SH-SY5Y (cell line): ENCODE data around the gene MEIS1.

ENCODE experiments used
- GATA2 ChIP-seq: IDR thresholded peaks from 2 replicates; pipeline ENCODE4 v1.6.1; 2011; ENCODE audit warnings: mild to moderate bottlenecking, low read depth, low read length
- GATA3 ChIP-seq: IDR thresholded peaks from 2 replicates; pipeline ENCODE4 v1.6.1; 2011; ENCODE audit warnings: low read depth, mild to moderate bottlenecking, low read length, moderate library complexity

- no peak for TF ChIP-seq GATA2
- no peak for TF ChIP-seq GATA3
These were observed 142.6 kb downstream of the MEIS1 start for GRCh38 chr2:66577321-66578053.
